DOHH2 (cell line): ENCODE measurements around the gene CACHD1.

Source experiments
- EZH2phosphoT487 ChIP-seq: fragments of 200-600 bp; sonication (generic); IDR thresholded peaks from 2 replicates; pipeline ENCODE4 v1.6.1; 2017; ENCODE audit warnings: borderline replicate concordance, mild to moderate bottlenecking, antibody characterized with exemption, low read length, moderate library complexity, mixed read lengths
- TF ChIP-seq, protein P1 (sequence below): fragments of 200-600 bp; sonication (generic); IDR thresholded peaks from one replicate; pipeline ENCODE4 v1.5.1; 2014; ENCODE audit warnings: antibody characterized with exemption, mild to moderate bottlenecking, low read depth, low read length; ENCODE audit not compliant: poor library complexity, severe bottlenecking

DNA sequence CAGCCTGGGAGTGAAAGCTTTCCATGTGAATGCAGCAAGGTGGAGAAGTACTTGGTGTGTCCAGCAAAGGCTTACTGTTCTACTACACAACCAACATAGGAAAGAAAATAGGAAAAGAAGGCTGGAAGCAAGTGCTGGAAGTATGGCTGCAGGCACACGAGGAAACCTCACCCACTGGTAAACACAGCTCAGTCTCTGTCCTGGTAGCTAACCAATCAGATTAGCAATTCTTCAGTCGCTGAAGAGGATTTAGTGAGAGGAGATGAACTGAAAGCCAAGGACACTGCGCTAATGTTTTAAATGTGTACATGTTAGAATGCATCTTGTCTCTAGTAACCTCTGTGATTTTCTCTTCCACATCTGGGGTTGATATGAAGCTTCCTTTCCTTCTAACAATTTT lies 36.2 kb upstream of the CACHD1 start:
- TF ChIP-seq, protein P1, sequence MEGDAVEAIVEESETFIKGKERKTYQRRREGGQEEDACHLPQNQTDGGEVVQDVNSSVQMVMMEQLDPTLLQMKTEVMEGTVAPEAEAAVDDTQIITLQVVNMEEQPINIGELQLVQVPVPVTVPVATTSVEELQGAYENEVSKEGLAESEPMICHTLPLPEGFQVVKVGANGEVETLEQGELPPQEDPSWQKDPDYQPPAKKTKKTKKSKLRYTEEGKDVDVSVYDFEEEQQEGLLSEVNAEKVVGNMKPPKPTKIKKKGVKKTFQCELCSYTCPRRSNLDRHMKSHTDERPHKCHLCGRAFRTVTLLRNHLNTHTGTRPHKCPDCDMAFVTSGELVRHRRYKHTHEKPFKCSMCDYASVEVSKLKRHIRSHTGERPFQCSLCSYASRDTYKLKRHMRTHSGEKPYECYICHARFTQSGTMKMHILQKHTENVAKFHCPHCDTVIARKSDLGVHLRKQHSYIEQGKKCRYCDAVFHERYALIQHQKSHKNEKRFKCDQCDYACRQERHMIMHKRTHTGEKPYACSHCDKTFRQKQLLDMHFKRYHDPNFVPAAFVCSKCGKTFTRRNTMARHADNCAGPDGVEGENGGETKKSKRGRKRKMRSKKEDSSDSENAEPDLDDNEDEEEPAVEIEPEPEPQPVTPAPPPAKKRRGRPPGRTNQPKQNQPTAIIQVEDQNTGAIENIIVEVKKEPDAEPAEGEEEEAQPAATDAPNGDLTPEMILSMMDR: no peak
- TF ChIP-seq EZH2phosphoT487: no peak
